GM10248 (cell line): ENCODE data around the gene PLAC1.

Experiments
- CTCF ChIA-PET: fragments of 300-600 bp; sonication (Branson Sonifier 250); formaldehyde crosslinking; extraction: SDS; loops from one replicate; lab custom pipeline; 2021; ENCODE audit warnings: antibody characterized with exemption; lab: Yijun Ruan, JAX
- POLR2A ChIA-PET: fragments of 350-650 bp; sonication (Branson Sonifier 250); formaldehyde crosslinking; extraction: SDS; loops from one replicate; lab custom pipeline; 2020; ENCODE audit warnings: antibody characterized with exemption; lab: Yijun Ruan, JAX
- DNase-seq: peaks from one replicate; pipeline ENCODE4 v3.0.0; 2012; ENCODE audit errors: extremely low spot score
- CTCF ChIP-seq: IDR thresholded peaks from 2 replicates; pipeline ENCODE4 v1.5.1; 2012; ENCODE audit warnings: mild to moderate bottlenecking, low read depth; ENCODE audit errors: extremely low read depth, missing control alignments, control extremely low read depth

The PLAC1 gene

GRCh38 chrX:134529481-134529880 is 128.8 kb downstream of the PLAC1 start:
- CTCF ChIA-PET, result no interaction called here
- DNase-seq, result no peak
- no peak for TF ChIP-seq CTCF
- POLR2A ChIA-PET, result no interaction called here

GRCh38 chrX:134528960-134529359 is 129.3 kb downstream of the PLAC1 start:
- ChIA-PET CTCF (no interaction called here), POLR2A (no interaction called here)
- no peak for TF ChIP-seq CTCF
- no peak for DNase-seq

- ChIA-PET CTCF (no interaction called here), POLR2A (no interaction called here)
- no peak for DNase-seq
Observed at GRCh38 chrX:134526399-134526798, 131.9 kb downstream of the PLAC1 start.

GRCh38 chrX:134525086-134525792 is 133.0 kb downstream of the PLAC1 start:
- ChIA-PET POLR2A (no interaction called here), CTCF (no interaction called here)
- TF ChIP-seq CTCF, result no peak
- DNase-seq, result no peak

More at GRCh38 chrX:134526399-134526798, 131.9 kb downstream of the PLAC1 start:
- TF ChIP-seq CTCF, result no peak

- no peak for TF ChIP-seq CTCF
- ChIA-PET POLR2A (no interaction called here), CTCF (no interaction called here)
- DNase-seq, result no peak
Observed at GRCh38 chrX:134524181-134524580, 134.1 kb downstream of the PLAC1 start.

- POLR2A ChIA-PET, result no interaction called here
- peak; percentile 51 for TF ChIP-seq CTCF
- CTCF ChIA-PET, result interaction anchor here (0.9 to 2.5 kb wide), 8 partner anchors 15 to 387 kb away, joined by 3 to 16 read pairs (median 3); no protein-coding TSS in a partner anchor
- peak; percentile 42 for DNase-seq
Observed at GRCh38 chrX:134520860-134521390, 137.3 kb downstream of the PLAC1 start.
